ENCODE results near the gene LRP5. TPM values are rescaled to one million over a fixed set of nuclear protein-coding genes. Genes with fewer than 3 reads are reported as not detected.

Gene LRP5
- total RNA-seq, 1 experiment from 2014 or later = 55.2 TPM

- Histone ChIP-seq H3K79me2 (ENCODE audit: insufficient read depth, low read length) (no peaks in the 10 kb centered on the region), H3K9me2 (ENCODE audit: insufficient read depth) (no peaks in the 10 kb centered on the region), H3K4me2 (ENCODE audit: low read length) (no peak overlapping the region), H3K27me3 (ENCODE audit: insufficient read depth, low read length) (no peaks in the 10 kb centered on the region), H3K9ac (ENCODE audit: low read length) (no peak overlapping the region), H3K4me3 (replicated peaks in 1 of 2; ENCODE audit: low read depth in 1 of 2, low read length in 2 of 2) (no peak overlapping the region), H2AFZ (ENCODE audit: low read depth, low read length, poor library complexity, severe bottlenecking) (no peak overlapping the region), H4K20me1 (ENCODE audit: insufficient read depth) (no peaks in the 10 kb centered on the region), H3K9me3 (ENCODE audit: control insufficient read depth in 1 of 2, insufficient read depth in 1 of 2, low read depth in 1 of 2, low read length in 2 of 2) (no peaks in the 10 kb centered on the region), H3K36me3 (ENCODE audit: control insufficient read depth in 1 of 2, insufficient read depth in 2 of 2, low read length in 2 of 2) (peaks cover 3 to 7% of the 10 kb centered on the region in 2 experiments; a peak in 3 of 4 replicates), H3K27ac (ENCODE audit: low read depth, low read length) (no peak overlapping the region), H3K4me1 (ENCODE audit: control insufficient read depth in 1 of 2, insufficient read depth in 2 of 2, low read length in 2 of 2) (no peaks in the 10 kb centered on the region)
- ChIA-PET CTCF (no interaction called here), POLR2A (no interaction called here), RAD21 (ENCODE audit: low non-redundant PET in 1 of 2, low total read pairs in 2 of 2, uncharacterized antibody in 2 of 2, unreplicated experiment in 2 of 2) (no interaction called here)
- intact Hi-C loops (cut with micrococcal nuclease) = no loop called here
- DNase-seq (ENCODE audit: low read depth, low spot score) = no peak
- no peak for TF ChIP-seq CBX3 (IDR thresholded peaks at IDR 0.05; ENCODE audit: low read depth)
- no peak for TF ChIP-seq TCF7L2 (IDR thresholded peaks at IDR 0.05; ENCODE audit: borderline replicate concordance, extremely low read depth, insufficient read depth, insufficient read length)
- no peak for TF ChIP-seq EZH2phosphoT487 (IDR thresholded peaks at IDR 0.05; ENCODE audit: borderline replicate concordance)
- TF ChIP-seq ZFX (IDR thresholded peaks at IDR 0.05) = no peak
- no peak for TF ChIP-seq ELF1 (IDR thresholded peaks at IDR 0.05; ENCODE audit: borderline replicate concordance, low read depth)
- TF ChIP-seq JUND (IDR thresholded peaks at IDR 0.05) = no peak
- no peak for TF ChIP-seq FOSL1 (IDR thresholded peaks at IDR 0.05; ENCODE audit: low read depth)
- TF ChIP-seq, protein P1, sequence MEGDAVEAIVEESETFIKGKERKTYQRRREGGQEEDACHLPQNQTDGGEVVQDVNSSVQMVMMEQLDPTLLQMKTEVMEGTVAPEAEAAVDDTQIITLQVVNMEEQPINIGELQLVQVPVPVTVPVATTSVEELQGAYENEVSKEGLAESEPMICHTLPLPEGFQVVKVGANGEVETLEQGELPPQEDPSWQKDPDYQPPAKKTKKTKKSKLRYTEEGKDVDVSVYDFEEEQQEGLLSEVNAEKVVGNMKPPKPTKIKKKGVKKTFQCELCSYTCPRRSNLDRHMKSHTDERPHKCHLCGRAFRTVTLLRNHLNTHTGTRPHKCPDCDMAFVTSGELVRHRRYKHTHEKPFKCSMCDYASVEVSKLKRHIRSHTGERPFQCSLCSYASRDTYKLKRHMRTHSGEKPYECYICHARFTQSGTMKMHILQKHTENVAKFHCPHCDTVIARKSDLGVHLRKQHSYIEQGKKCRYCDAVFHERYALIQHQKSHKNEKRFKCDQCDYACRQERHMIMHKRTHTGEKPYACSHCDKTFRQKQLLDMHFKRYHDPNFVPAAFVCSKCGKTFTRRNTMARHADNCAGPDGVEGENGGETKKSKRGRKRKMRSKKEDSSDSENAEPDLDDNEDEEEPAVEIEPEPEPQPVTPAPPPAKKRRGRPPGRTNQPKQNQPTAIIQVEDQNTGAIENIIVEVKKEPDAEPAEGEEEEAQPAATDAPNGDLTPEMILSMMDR (IDR thresholded peaks at IDR 0.05 in 2 of 3, conservative IDR thresholded peaks at IDR 0.05 in 1 of 3; ENCODE audit: borderline replicate concordance in 1 of 3, insufficient read depth in 1 of 3, low read depth in 2 of 3, low read length in 2 of 3) = no peak
- TF ChIP-seq RAD21 (IDR thresholded peaks at IDR 0.05; ENCODE audit: low read depth) = no peak
- TF ChIP-seq SP1 (IDR thresholded peaks at IDR 0.05; ENCODE audit: low read depth) = no peak
- BruUV-seq (replicated peaks) = no TSS peak
- no peak for ATAC-seq
Measured at GRCh38 chr11:68371171-68372041, 59.0 kb downstream of the LRP5 start.

All from HCT116 (cell line).